Ishikawa (cell line): ENCODE results near the gene LMAN1L.

Experiments used
- CEBPB ChIP-seq: IDR thresholded peaks from 2 replicates; pipeline ENCODE4 v1.6.1; 2012
- EP300 ChIP-seq: IDR thresholded peaks from 2 replicates; pipeline ENCODE4 v1.6.1; 2012; ENCODE audit warnings: borderline replicate concordance
- FOXM1 ChIP-seq: IDR thresholded peaks from 2 replicates; pipeline ENCODE4 v1.6.1; 2012; ENCODE audit warnings: low read depth, borderline replicate concordance
- RAD21 ChIP-seq: IDR thresholded peaks from 2 replicates; pipeline ENCODE4 v1.6.1; 2012; ENCODE audit warnings: low read depth
- TAF1 ChIP-seq: IDR thresholded peaks from 2 replicates; pipeline ENCODE4 v1.6.1; 2012; ENCODE audit warnings: low read depth, mild to moderate bottlenecking
- TEAD4 ChIP-seq: IDR thresholded peaks from 2 replicates; pipeline ENCODE4 v1.6.1; 2012
- ZBTB7A ChIP-seq: IDR thresholded peaks from 2 replicates; pipeline ENCODE4 v1.6.1; 2012; ENCODE audit warnings: low read depth
- TF ChIP-seq, protein P1 (sequence below): IDR thresholded peaks from 2 replicates; pipeline ENCODE4 v1.6.1; 2012; ENCODE audit warnings: low read depth, mild to moderate bottlenecking
- TF ChIP-seq, protein P2 (sequence below): IDR thresholded peaks from 2 replicates; pipeline ENCODE4 v1.6.1; 2012

DNA sequence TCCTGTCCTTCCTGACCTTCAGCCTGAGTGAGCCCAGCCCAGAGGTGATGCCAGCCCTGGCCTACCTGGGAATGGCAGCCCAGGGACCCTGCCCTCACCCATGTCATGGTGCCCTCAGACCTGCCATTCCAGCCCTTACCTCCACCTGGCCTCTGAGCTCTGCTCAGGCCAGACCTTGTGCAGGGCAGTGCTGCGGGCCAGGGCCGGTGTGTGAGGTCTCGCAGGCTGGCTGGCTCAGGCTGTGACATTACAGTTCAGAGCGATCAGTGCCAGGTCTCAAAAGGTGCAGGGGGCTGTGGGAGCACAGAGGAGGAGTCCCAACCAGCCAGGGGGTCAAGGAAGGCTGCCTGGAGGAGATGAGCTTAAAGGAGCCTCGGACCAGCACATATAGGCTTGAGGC lies 7.4 kb downstream of the LMAN1L start:
- TF ChIP-seq CEBPB (no peak), TAF1 (no peak), RAD21 (no peak), TEAD4 (no peak), FOXM1 (no peak), ZBTB7A (no peak), EP300 (no peak)
- TF ChIP-seq, protein P1, sequence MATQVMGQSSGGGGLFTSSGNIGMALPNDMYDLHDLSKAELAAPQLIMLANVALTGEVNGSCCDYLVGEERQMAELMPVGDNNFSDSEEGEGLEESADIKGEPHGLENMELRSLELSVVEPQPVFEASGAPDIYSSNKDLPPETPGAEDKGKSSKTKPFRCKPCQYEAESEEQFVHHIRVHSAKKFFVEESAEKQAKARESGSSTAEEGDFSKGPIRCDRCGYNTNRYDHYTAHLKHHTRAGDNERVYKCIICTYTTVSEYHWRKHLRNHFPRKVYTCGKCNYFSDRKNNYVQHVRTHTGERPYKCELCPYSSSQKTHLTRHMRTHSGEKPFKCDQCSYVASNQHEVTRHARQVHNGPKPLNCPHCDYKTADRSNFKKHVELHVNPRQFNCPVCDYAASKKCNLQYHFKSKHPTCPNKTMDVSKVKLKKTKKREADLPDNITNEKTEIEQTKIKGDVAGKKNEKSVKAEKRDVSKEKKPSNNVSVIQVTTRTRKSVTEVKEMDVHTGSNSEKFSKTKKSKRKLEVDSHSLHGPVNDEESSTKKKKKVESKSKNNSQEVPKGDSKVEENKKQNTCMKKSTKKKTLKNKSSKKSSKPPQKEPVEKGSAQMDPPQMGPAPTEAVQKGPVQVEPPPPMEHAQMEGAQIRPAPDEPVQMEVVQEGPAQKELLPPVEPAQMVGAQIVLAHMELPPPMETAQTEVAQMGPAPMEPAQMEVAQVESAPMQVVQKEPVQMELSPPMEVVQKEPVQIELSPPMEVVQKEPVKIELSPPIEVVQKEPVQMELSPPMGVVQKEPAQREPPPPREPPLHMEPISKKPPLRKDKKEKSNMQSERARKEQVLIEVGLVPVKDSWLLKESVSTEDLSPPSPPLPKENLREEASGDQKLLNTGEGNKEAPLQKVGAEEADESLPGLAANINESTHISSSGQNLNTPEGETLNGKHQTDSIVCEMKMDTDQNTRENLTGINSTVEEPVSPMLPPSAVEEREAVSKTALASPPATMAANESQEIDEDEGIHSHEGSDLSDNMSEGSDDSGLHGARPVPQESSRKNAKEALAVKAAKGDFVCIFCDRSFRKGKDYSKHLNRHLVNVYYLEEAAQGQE, result no peak
- TF ChIP-seq, protein P2, sequence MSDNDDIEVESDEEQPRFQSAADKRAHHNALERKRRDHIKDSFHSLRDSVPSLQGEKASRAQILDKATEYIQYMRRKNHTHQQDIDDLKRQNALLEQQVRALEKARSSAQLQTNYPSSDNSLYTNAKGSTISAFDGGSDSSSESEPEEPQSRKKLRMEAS, result no peak
